ENCODE data around the gene ZNF775.

The ZNF775 gene

DNA sequence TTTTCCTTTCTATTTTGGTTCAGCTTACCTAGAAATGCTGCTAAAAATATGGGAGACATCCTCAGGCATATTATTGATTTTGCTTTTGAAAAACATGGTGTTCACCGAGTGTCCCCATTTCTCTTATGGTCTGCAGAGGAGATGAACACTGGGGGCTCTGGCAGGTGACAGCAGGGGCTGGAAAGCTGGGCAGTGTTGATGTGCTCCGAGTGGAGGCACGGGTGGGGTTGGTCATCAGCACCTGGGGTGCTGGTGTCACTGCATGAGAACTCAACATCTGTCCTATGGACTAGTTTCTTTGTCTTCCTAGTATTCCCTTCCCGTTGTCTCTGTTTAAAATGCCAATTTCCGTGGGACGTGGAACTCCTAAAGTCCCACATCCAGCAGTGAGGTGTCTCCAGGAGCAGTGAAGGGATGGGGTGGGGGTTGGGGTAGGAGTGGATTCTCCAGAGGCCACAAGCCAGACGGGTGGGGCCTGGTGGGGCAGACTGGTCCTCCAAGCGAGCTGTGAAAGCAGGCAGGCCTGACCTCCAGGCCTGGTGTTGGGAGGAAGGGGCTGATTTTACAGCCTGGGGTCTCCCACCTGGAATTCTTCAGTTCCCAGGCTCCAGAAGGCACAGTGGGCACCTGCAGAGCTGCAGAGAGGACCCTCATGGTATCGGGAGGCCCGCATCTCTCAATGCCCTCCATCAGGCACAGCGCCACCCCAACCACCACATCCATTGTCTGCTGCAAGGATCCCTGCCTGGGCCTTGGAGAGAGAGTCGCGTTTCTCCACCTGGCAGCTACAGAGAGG, 24.4 kb downstream of the ZNF775 start:
- no peak for TF ChIP-seq SUZ12 (IDR thresholded peaks at IDR 0.05; ENCODE audit: extremely low read depth, insufficient read depth, insufficient read length)
- no peak for TF ChIP-seq YY1 (IDR thresholded peaks at IDR 0.05; ENCODE audit: insufficient read depth, insufficient read length)
- no peak for TF ChIP-seq ZNF274 (IDR thresholded peaks at IDR 0.05; ENCODE audit: low read depth, low read length)
- peaks cover 29% of the 10 kb centered on the region for H3K4me1 ChIP-seq (ENCODE audit: insufficient read depth, insufficient read length)
- H3K9me3 ChIP-seq (ENCODE audit: insufficient read depth, low read length): no peaks in the 10 kb centered on the region
- H3K9ac ChIP-seq (ENCODE audit: insufficient read length, low read depth): peak overlapping the region; percentile 94
- DNase-seq (ENCODE audit: low read depth, low spot score): no peak
- H3K27me3 ChIP-seq (ENCODE audit: insufficient read depth, insufficient read length): no peaks in the 10 kb centered on the region
- H3K4me3 ChIP-seq (ENCODE audit: insufficient read length, low read depth): no peak overlapping the region
- H3K36me3 ChIP-seq (ENCODE audit: insufficient read depth, insufficient read length, low read length): no peaks in the 10 kb centered on the region

DNA sequence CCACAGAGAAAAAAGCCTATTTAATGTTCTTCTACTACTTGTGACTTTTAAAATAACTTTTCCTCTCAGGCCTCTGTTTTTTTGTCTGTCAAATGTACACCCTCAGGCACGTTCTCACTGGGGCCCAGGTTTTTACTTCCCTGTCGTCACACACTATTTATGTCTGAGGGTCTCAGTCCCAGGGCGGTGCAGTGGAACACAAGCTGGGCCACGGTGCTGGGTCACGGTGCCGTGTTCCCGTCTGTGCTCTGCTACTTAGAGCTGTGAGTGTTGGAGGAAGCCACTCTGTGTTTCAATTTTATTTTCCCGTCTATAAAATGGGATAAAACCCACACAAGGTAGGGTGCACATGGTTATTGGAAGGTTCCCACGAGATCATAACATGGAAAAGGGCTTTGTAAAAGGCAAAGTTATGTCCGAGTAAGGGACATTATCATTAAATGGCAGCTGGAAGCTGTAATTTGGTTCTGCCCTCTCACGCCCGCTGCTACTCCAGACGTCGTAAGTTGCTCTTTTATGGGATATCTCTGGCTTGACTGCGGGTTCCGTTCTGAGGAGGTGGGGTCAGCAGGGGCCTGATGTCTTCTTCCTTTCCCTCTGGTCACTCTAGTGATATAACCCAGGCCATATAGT, 25.2 kb downstream of the ZNF775 start:
- peak overlapping the region; percentile 65 for H3K4me3 ChIP-seq (ENCODE audit: insufficient read length, low read depth)
- H3K36me3 ChIP-seq (ENCODE audit: insufficient read depth, insufficient read length, low read length): no peaks in the 10 kb centered on the region
- H3K9me3 ChIP-seq (ENCODE audit: insufficient read depth, low read length): no peaks in the 10 kb centered on the region
- DNase-seq (ENCODE audit: low read depth, low spot score): no peak
- H3K4me1 ChIP-seq (ENCODE audit: insufficient read depth, insufficient read length): peaks cover 24% of the 10 kb centered on the region
- peak overlapping the region; percentile 94 for H3K9ac ChIP-seq (ENCODE audit: insufficient read length, low read depth)
- TF ChIP-seq SUZ12 (IDR thresholded peaks at IDR 0.05; ENCODE audit: extremely low read depth, insufficient read depth, insufficient read length): no peak
- no peak for TF ChIP-seq ZNF274 (IDR thresholded peaks at IDR 0.05; ENCODE audit: low read depth, low read length)
- no peak for TF ChIP-seq YY1 (IDR thresholded peaks at IDR 0.05; ENCODE audit: insufficient read depth, insufficient read length)
- no peaks in the 10 kb centered on the region for H3K27me3 ChIP-seq (ENCODE audit: insufficient read depth, insufficient read length)

- peak overlapping the region; percentile 94 for H3K9ac ChIP-seq (ENCODE audit: insufficient read length, low read depth)
- H3K4me3 ChIP-seq (ENCODE audit: insufficient read length, low read depth): peak overlapping the region; percentile 68
- TF ChIP-seq YY1 (IDR thresholded peaks at IDR 0.05; ENCODE audit: insufficient read depth, insufficient read length) (peak; percentile 30), SUZ12 (IDR thresholded peaks at IDR 0.05; ENCODE audit: extremely low read depth, insufficient read depth, insufficient read length) (no peak)
- H3K4me1 ChIP-seq (ENCODE audit: insufficient read depth, insufficient read length): peaks cover 24% of the 10 kb centered on the region
- H3K9me3 ChIP-seq (ENCODE audit: insufficient read depth, low read length): no peaks in the 10 kb centered on the region
- H3K27me3 ChIP-seq (ENCODE audit: insufficient read depth, insufficient read length): no peaks in the 10 kb centered on the region
- DNase-seq (ENCODE audit: low read depth, low spot score): peak; percentile 81
- H3K36me3 ChIP-seq (ENCODE audit: insufficient read depth, insufficient read length, low read length): peaks cover 4% of the 10 kb centered on the region
Observed at GRCh38 chr7:150404805-150405583, 25.9 kb downstream of the ZNF775 start.

DNA sequence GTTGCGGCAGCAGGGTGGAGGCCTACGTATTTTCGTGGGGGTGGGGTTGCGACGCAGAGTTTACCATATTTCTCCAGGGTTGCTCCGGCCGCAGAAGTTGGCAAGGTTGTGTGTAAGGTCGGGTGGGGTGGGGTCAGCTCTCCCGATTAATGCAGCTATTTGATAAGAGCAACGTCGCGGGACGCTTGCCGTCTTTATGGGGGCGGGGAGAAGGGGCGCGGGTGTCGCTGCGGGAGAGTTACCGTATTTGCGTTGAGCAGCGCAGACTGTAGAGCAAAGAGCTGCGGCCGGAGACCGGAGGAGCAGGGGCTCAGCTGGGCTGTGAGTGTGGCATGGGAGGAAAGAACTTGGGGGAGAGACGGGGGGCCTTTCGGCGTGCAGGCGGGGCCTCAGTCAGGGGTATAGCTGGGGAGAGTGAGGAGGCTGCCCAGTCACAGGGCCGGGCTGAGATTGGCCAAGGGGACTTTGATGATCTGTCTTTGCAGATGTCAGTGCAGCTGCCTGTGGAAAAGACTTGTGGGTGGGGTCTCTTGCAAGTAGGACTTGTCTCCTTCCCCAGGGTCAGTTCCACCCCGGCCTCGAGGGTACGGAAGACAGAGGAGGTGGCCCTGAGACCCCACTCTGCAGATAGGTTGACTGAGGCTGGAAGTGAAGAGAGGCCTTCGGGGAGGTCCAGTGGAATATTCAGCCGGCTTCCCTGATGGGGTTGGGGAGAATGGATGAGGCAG, 26.6 kb downstream of the ZNF775 start:
- TF ChIP-seq SUZ12 (IDR thresholded peaks at IDR 0.05; ENCODE audit: extremely low read depth, insufficient read depth, insufficient read length) (no peak), ZNF274 (IDR thresholded peaks at IDR 0.05; ENCODE audit: low read depth, low read length) (no peak), YY1 (IDR thresholded peaks at IDR 0.05; ENCODE audit: insufficient read depth, insufficient read length) (no peak)
- Histone ChIP-seq H3K36me3 (ENCODE audit: insufficient read depth, insufficient read length, low read length) (peaks cover 12% of the 10 kb centered on the region), H3K27me3 (ENCODE audit: insufficient read depth, insufficient read length) (no peaks in the 10 kb centered on the region), H3K9ac (ENCODE audit: insufficient read length, low read depth) (peak overlapping the region; percentile 81), H3K9me3 (ENCODE audit: insufficient read depth, low read length) (no peaks in the 10 kb centered on the region), H3K4me1 (ENCODE audit: insufficient read depth, insufficient read length) (peaks cover 21% of the 10 kb centered on the region), H3K4me3 (ENCODE audit: insufficient read length, low read depth) (peak overlapping the region; percentile 68)
- DNase-seq (ENCODE audit: low read depth, low spot score): no peak

DNA sequence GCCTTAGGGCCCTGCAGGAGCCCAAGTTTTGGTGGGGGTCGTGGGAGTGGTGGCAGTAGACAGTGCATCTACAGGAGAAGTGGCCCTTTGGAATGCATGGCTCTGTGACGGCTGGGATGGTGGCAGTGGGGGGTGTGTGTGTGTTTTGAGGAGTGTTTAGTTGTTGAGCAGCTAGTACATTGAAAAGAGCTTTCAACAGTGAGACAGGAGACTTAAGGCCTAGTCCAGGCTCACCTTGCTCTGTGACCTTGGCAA, 27.1 kb downstream of the ZNF775 start:
- H3K27me3 ChIP-seq (ENCODE audit: insufficient read depth, insufficient read length): no peaks in the 10 kb centered on the region
- no peak for DNase-seq (ENCODE audit: low read depth, low spot score)
- H3K9ac ChIP-seq (ENCODE audit: insufficient read length, low read depth): peak overlapping the region; percentile 81
- H3K4me3 ChIP-seq (ENCODE audit: insufficient read length, low read depth): peak overlapping the region; percentile 68
- no peaks in the 10 kb centered on the region for H3K9me3 ChIP-seq (ENCODE audit: insufficient read depth, low read length)
- TF ChIP-seq YY1 (IDR thresholded peaks at IDR 0.05; ENCODE audit: insufficient read depth, insufficient read length) (no peak), SUZ12 (IDR thresholded peaks at IDR 0.05; ENCODE audit: extremely low read depth, insufficient read depth, insufficient read length) (no peak), ZNF274 (IDR thresholded peaks at IDR 0.05; ENCODE audit: low read depth, low read length) (no peak)
- H3K36me3 ChIP-seq (ENCODE audit: insufficient read depth, insufficient read length, low read length): peaks cover 15% of the 10 kb centered on the region
- H3K4me1 ChIP-seq (ENCODE audit: insufficient read depth, insufficient read length): peaks cover 16% of the 10 kb centered on the region

GRCh38 chr7:150406567-150407421, 27.7 kb downstream of the ZNF775 start:
- Histone ChIP-seq H3K36me3 (ENCODE audit: insufficient read depth, insufficient read length, low read length) (peaks cover 18% of the 10 kb centered on the region), H3K9ac (ENCODE audit: insufficient read length, low read depth) (peak overlapping the region; percentile 81), H3K9me3 (ENCODE audit: insufficient read depth, low read length) (no peaks in the 10 kb centered on the region), H3K4me1 (ENCODE audit: insufficient read depth, insufficient read length) (peaks cover 15% of the 10 kb centered on the region), H3K4me3 (ENCODE audit: insufficient read length, low read depth) (peak overlapping the region; percentile 68), H3K27me3 (ENCODE audit: insufficient read depth, insufficient read length) (no peaks in the 10 kb centered on the region)
- DNase-seq (ENCODE audit: low read depth, low spot score): no peak
- TF ChIP-seq SUZ12 (IDR thresholded peaks at IDR 0.05; ENCODE audit: extremely low read depth, insufficient read depth, insufficient read length) (no peak), YY1 (IDR thresholded peaks at IDR 0.05; ENCODE audit: insufficient read depth, insufficient read length) (no peak), ZNF274 (IDR thresholded peaks at IDR 0.05; ENCODE audit: low read depth, low read length) (no peak)

All from NT2/D1 (cell line).